NB4 (cell line): ENCODE results near the gene PRR7.

ENCODE experiments used
- DNase-seq: peaks from one replicate; pipeline ENCODE4 v3.0.0; 2010; ENCODE audit warnings: low read depth
- H3K4me3 ChIP-seq: one replicate; pipeline ENCODE4 v1.5.1; 2011; ENCODE audit warnings: mild to moderate bottlenecking, low read depth, low read length, moderate library complexity
- MAX ChIP-seq: IDR thresholded peaks from 2 replicates; pipeline ENCODE4 v1.6.1; 2011; ENCODE audit warnings: low read depth, low read length
- MYC ChIP-seq: IDR thresholded peaks from 2 replicates; pipeline ENCODE4 v1.6.1; 2011; ENCODE audit warnings: low read depth, low read length
- POLR2A ChIP-seq: IDR thresholded peaks from 2 replicates; pipeline ENCODE4 v1.6.1; 2011; ENCODE audit warnings: mild to moderate bottlenecking; ENCODE audit not compliant: insufficient read length; ENCODE audit errors: extremely low read depth
- TF ChIP-seq, protein P1 (sequence below): IDR thresholded peaks from one replicate; pipeline ENCODE4 v1.5.1; 2012; ENCODE audit warnings: low read depth, low read length

The PRR7 gene

DNA sequence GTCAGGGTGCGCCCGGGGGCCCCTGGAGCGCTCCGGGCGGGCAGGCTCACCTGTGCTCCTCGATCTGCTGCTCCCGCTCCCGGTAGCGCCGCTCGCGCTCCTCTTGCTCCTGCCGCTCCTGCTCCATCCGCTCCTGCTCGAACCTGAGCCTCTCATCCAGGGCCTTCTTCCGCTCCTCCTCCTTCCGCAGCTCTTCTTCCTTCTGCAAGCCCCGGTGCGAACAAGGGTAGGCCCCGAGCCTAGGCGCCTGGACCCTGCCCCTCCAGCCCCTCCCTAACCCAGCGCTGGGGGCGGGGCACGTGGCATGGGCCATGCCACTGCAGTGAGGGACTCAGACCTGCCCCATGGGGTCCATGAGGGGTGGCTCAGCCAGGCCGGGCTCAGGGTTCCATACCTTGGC lies 20.2 kb downstream of the PRR7 start:
- no peak overlapping the region for H3K4me3 ChIP-seq
- no peak for DNase-seq
- TF ChIP-seq POLR2A: no peak

GRCh38 chr5:177467436-177467835 lies 20.8 kb downstream of the PRR7 start:
- TF ChIP-seq POLR2A (no peak), MAX (no peak), MYC (no peak)
- TF ChIP-seq, protein P1, sequence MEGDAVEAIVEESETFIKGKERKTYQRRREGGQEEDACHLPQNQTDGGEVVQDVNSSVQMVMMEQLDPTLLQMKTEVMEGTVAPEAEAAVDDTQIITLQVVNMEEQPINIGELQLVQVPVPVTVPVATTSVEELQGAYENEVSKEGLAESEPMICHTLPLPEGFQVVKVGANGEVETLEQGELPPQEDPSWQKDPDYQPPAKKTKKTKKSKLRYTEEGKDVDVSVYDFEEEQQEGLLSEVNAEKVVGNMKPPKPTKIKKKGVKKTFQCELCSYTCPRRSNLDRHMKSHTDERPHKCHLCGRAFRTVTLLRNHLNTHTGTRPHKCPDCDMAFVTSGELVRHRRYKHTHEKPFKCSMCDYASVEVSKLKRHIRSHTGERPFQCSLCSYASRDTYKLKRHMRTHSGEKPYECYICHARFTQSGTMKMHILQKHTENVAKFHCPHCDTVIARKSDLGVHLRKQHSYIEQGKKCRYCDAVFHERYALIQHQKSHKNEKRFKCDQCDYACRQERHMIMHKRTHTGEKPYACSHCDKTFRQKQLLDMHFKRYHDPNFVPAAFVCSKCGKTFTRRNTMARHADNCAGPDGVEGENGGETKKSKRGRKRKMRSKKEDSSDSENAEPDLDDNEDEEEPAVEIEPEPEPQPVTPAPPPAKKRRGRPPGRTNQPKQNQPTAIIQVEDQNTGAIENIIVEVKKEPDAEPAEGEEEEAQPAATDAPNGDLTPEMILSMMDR: no peak
- DNase-seq: no peak

GRCh38 chr5:177468329-177468684 lies 21.7 kb downstream of the PRR7 start:
- TF ChIP-seq, protein P1: no peak
- TF ChIP-seq MYC (no peak), MAX (no peak), POLR2A (no peak)
- H3K4me3 ChIP-seq: no peak overlapping the region
- DNase-seq: no peak

More at GRCh38 chr5:177467436-177467835, 20.8 kb downstream of the PRR7 start:
- H3K4me3 ChIP-seq: no peak overlapping the region

- no peak for DNase-seq
- H3K4me3 ChIP-seq: no peak overlapping the region
- no peak for TF ChIP-seq MAX
- TF ChIP-seq POLR2A: no peak
- TF ChIP-seq, protein P1: no peak
- no peak for TF ChIP-seq MYC
These were observed 22.3 kb downstream of the PRR7 start for GRCh38 chr5:177468685-177469628.

- H3K4me3 ChIP-seq: no peak overlapping the region
- no peak for DNase-seq
- TF ChIP-seq POLR2A (no peak), MAX (no peak), MYC (no peak)
- TF ChIP-seq, protein P1: no peak
These were observed 23.3 kb downstream of the PRR7 start for GRCh38 chr5:177469750-177470525.

GRCh38 chr5:177470759-177471536 lies 24.3 kb downstream of the PRR7 start:
- no peak for TF ChIP-seq POLR2A
- no peak for TF ChIP-seq MYC
- TF ChIP-seq MAX: no peak
- TF ChIP-seq, protein P1: no peak
- H3K4me3 ChIP-seq: no peak overlapping the region

More at GRCh38 chr5:177470759-177471536, 24.3 kb downstream of the PRR7 start:
- no peak for DNase-seq
